A549 (cell line): ENCODE measurements around the gene ATG2A.
"Not testable (repeated sequence)": the region's sequence is repeated elsewhere in the genome, so short reads cannot be mapped to it uniquely, and the experiment has no call there.

Experiments
- CHD4 ChIP-seq: fragments of 200-600 bp; sonication (generic); IDR thresholded peaks from 2 replicates; pipeline ENCODE4 v1.6.1; 2016; ENCODE audit warnings: antibody characterized with exemption, mild to moderate bottlenecking, borderline replicate concordance
- MAFK ChIP-seq: fragments of 450-650 bp; IDR thresholded peaks from 2 replicates; pipeline ENCODE4 v1.6.1; 2014; ENCODE audit not compliant: partially characterized antibody
- PHF8 ChIP-seq: fragments of 200-600 bp; sonication (generic); IDR thresholded peaks from 2 replicates; pipeline ENCODE4 v1.6.1; 2016; ENCODE audit warnings: low read depth, mild to moderate bottlenecking, antibody characterized with exemption, moderate library complexity, borderline replicate concordance
- POLR2A ChIP-seq: IDR thresholded peaks from 2 replicates; pipeline ENCODE4 v1.6.1; 2012; ENCODE audit warnings: mild to moderate bottlenecking, low read length
- RAD21 ChIP-seq, 2 experiments: fragments of >200 bp in 1 of 2; sonication (Bioruptor Twin) in 1 of 2; formaldehyde crosslinking in 1 of 2; IDR thresholded peaks in 1 of 2; conservative IDR thresholded peaks in 1 of 2; 2 replicates in 1 of 2; 3 replicates in 1 of 2; pipeline ENCODE4 v1.6.1; 2012 to 2018; ENCODE audit warnings: inconsistent platforms in 1 of 2
- TF ChIP-seq, protein P1 (sequence below): fragments of >200 bp; sonication (Bioruptor Twin); formaldehyde crosslinking; IDR thresholded peaks from 3 replicates; pipeline ENCODE4 v1.5.1; 2016

- TF ChIP-seq, protein P1, sequence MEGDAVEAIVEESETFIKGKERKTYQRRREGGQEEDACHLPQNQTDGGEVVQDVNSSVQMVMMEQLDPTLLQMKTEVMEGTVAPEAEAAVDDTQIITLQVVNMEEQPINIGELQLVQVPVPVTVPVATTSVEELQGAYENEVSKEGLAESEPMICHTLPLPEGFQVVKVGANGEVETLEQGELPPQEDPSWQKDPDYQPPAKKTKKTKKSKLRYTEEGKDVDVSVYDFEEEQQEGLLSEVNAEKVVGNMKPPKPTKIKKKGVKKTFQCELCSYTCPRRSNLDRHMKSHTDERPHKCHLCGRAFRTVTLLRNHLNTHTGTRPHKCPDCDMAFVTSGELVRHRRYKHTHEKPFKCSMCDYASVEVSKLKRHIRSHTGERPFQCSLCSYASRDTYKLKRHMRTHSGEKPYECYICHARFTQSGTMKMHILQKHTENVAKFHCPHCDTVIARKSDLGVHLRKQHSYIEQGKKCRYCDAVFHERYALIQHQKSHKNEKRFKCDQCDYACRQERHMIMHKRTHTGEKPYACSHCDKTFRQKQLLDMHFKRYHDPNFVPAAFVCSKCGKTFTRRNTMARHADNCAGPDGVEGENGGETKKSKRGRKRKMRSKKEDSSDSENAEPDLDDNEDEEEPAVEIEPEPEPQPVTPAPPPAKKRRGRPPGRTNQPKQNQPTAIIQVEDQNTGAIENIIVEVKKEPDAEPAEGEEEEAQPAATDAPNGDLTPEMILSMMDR = not testable (repeated sequence)
- not testable (repeated sequence) for TF ChIP-seq CHD4; MAFK; POLR2A; PHF8; RAD21 (conservative IDR thresholded peaks at IDR 0.05 in 1 of 2, IDR thresholded peaks at IDR 0.05 in 1 of 2)
These were observed 71.3 kb downstream of the ATG2A start for GRCh38 chr11:64845776-64846129.
